NOMO-1 treated with DMSO at 0.1 percent for 48 hours (cell line): ENCODE results near the gene FRK.
A peak's percentile ranks its signal among the peaks of the same experiment; 100 is the strongest.
"Not testable (repeated sequence)": the region's sequence is repeated elsewhere in the genome, so short reads cannot be mapped to it uniquely, and the experiment has no call there.

ENCODE experiments used
- DNase-seq: peaks from one replicate; lab custom pipeline; 2025; ENCODE audit not compliant: unreplicated experiment; lab: John Stamatoyannopoulos, UW

FRK gene

GRCh38 chr6:116010790-116011401 lies 49.8 kb downstream of the FRK start:
- DNase-seq = peak; percentile 46

GRCh38 chr6:116010386-116010785 lies 50.3 kb downstream of the FRK start:
- no peak for DNase-seq

- peak; percentile 97 for DNase-seq
These were observed 52.0 kb downstream of the FRK start for GRCh38 chr6:116008470-116009243.

- DNase-seq = no peak
These were observed 55.6 kb downstream of the FRK start for GRCh38 chr6:116004841-116005815.

- DNase-seq = no peak
These were observed 57.0 kb downstream of the FRK start for GRCh38 chr6:116003668-116004067.

- DNase-seq = no peak
These were observed 57.9 kb downstream of the FRK start for GRCh38 chr6:116002756-116003155.

GRCh38 chr6:115999235-115999634 lies 61.5 kb downstream of the FRK start:
- DNase-seq = no peak

GRCh38 chr6:115997990-115998585 lies 62.6 kb downstream of the FRK start:
- no peak for DNase-seq

- DNase-seq = no peak
These were observed 74.7 kb downstream of the FRK start for GRCh38 chr6:115986026-115986425.

GRCh38 chr6:115984809-115985208 lies 75.9 kb downstream of the FRK start:
- DNase-seq = no peak

- no peak for DNase-seq
These were observed 76.7 kb downstream of the FRK start for GRCh38 chr6:115983998-115984397.

- no peak for DNase-seq
These were observed 78.2 kb downstream of the FRK start for GRCh38 chr6:115982453-115982852.

GRCh38 chr6:115977220-115977619 lies 83.5 kb downstream of the FRK start:
- no peak for DNase-seq

GRCh38 chr6:115976321-115976870 lies 84.3 kb downstream of the FRK start:
- DNase-seq = no peak

GRCh38 chr6:115972679-115973078 lies 88.0 kb downstream of the FRK start:
- DNase-seq = no peak

GRCh38 chr6:115971785-115972184 lies 88.9 kb downstream of the FRK start:
- DNase-seq = no peak

GRCh38 chr6:115969930-115970273 lies 90.8 kb downstream of the FRK start:
- DNase-seq = no peak

- DNase-seq = no peak
These were observed 91.3 kb downstream of the FRK start for GRCh38 chr6:115969207-115969929.

- DNase-seq = not testable (repeated sequence)
These were observed 100.4 kb downstream of the FRK start for GRCh38 chr6:115960286-115960685.

- DNase-seq = no peak
These were observed 101.7 kb downstream of the FRK start for GRCh38 chr6:115958958-115959357.
